DOHH2 (cell line): ENCODE data around the gene PTCH1.

Source experiments
- H3F3A ChIP-seq: fragments of 200-600 bp; sonication (generic), shearing (Covaris generic); 2 replicates; pipeline ENCODE4 v1.6.0; 2016; ENCODE audit warnings: antibody characterized with exemption, mild to moderate bottlenecking; ENCODE audit not compliant: control insufficient read depth, insufficient read depth
- H3K27ac ChIP-seq: fragments of 200-600 bp; sonication (generic); 2 replicates; pipeline ENCODE4 v1.5.1; 2014; ENCODE audit warnings: low read depth, mild to moderate bottlenecking, low read length, moderate library complexity
- H3K27me3 ChIP-seq: fragments of 200-600 bp; sonication (generic); 2 replicates; pipeline ENCODE4 v1.6.1; 2014; ENCODE audit warnings: mild to moderate bottlenecking, low read length, mixed read lengths; ENCODE audit not compliant: control insufficient read depth
- H3K36me3 ChIP-seq: fragments of 200-600 bp; sonication (generic); 2 replicates; pipeline ENCODE4 v1.6.1; 2014; ENCODE audit warnings: mild to moderate bottlenecking, low read length, moderate library complexity, mixed read lengths; ENCODE audit not compliant: control insufficient read depth
- H3K4me1 ChIP-seq: fragments of 200-600 bp; sonication (generic); 2 replicates; pipeline ENCODE4 v1.6.1; 2014; ENCODE audit warnings: mild to moderate bottlenecking, low read length, mixed read lengths; ENCODE audit not compliant: control insufficient read depth
- H3K4me2 ChIP-seq: fragments of 200-600 bp; sonication (generic); 2 replicates; pipeline ENCODE4 v1.6.0; 2014; ENCODE audit warnings: mild to moderate bottlenecking, low read length, moderate library complexity
- H3K4me3 ChIP-seq: fragments of 200-600 bp; sonication (generic); 2 replicates; pipeline ENCODE4 v1.5.1; 2014; ENCODE audit warnings: mild to moderate bottlenecking, low read length, mixed read lengths
- H3K79me2 ChIP-seq: fragments of 200-600 bp; sonication (generic); 2 replicates; pipeline ENCODE4 v1.6.1; 2014; ENCODE audit warnings: mild to moderate bottlenecking, low read length, mixed read lengths; ENCODE audit not compliant: control insufficient read depth
- H3K9me2 ChIP-seq: fragments of 200-600 bp; sonication (generic); replicated peaks from 2 replicates; pipeline ENCODE4 v1.6.1; 2014; ENCODE audit warnings: mild to moderate bottlenecking, low read length, mixed read lengths; ENCODE audit not compliant: control insufficient read depth
- H3K9me3 ChIP-seq: fragments of 200-600 bp; sonication (generic); 2 replicates; pipeline ENCODE4 v1.6.1; 2014; ENCODE audit warnings: antibody characterized with exemption, low read length, mixed read lengths; ENCODE audit not compliant: control insufficient read depth, insufficient read depth
- H4K20me1 ChIP-seq: fragments of 200-600 bp; sonication (generic); 2 replicates; pipeline ENCODE4 v1.6.0; 2014; ENCODE audit warnings: low read depth, mild to moderate bottlenecking, antibody characterized with exemption, low read length, moderate library complexity; ENCODE audit not compliant: control insufficient read depth, insufficient read depth
- EZH2phosphoT487 ChIP-seq: fragments of 200-600 bp; sonication (generic); IDR thresholded peaks from 2 replicates; pipeline ENCODE4 v1.6.1; 2017; ENCODE audit warnings: borderline replicate concordance, mild to moderate bottlenecking, antibody characterized with exemption, low read length, moderate library complexity, mixed read lengths
- TF ChIP-seq, protein P1 (sequence below): fragments of 200-600 bp; sonication (generic); IDR thresholded peaks from one replicate; pipeline ENCODE4 v1.5.1; 2014; ENCODE audit warnings: antibody characterized with exemption, mild to moderate bottlenecking, low read depth, low read length; ENCODE audit not compliant: poor library complexity, severe bottlenecking

Gene PTCH1

DNA sequence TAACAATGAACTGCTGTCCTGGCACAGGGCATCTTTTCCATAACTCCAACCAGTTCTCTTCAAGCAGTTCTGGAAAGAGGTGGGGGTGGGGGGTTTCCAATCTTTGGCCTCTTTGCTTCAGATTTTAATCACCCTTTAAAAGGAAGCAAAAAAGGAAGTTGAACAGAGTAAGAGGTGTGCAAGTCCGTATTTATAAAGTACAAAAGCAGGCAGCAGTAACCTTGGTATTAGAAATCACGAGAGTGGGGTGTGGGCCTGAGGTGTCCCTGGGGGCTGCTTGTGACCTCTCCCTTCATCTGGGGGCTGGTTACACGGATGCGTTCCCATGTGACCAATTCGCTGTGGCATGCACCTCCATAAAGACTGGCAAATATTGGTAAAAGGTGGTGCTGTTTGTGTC lies 70.5 kb downstream of the PTCH1 start:
- Histone ChIP-seq H3F3A (0 out of 2 replicates have a peak, but pooled peaks cover 4% of the 10 kb centered on the region), H3K27me3 (no peaks in the 10 kb centered on the region), H3K4me1 (peaks cover 26% of the 10 kb centered on the region), H3K4me2 (no peak overlapping the region), H3K79me2 (no peaks in the 10 kb centered on the region), H4K20me1 (no peaks in the 10 kb centered on the region), H3K9me3 (no peaks in the 10 kb centered on the region), H3K4me3 (no peak overlapping the region), H3K27ac (peak overlapping the region; percentile 26), H3K36me3 (peaks cover 81% of the 10 kb centered on the region), H3K9me2 (no peaks in the 10 kb centered on the region)
- TF ChIP-seq EZH2phosphoT487, result no peak
- TF ChIP-seq, protein P1, sequence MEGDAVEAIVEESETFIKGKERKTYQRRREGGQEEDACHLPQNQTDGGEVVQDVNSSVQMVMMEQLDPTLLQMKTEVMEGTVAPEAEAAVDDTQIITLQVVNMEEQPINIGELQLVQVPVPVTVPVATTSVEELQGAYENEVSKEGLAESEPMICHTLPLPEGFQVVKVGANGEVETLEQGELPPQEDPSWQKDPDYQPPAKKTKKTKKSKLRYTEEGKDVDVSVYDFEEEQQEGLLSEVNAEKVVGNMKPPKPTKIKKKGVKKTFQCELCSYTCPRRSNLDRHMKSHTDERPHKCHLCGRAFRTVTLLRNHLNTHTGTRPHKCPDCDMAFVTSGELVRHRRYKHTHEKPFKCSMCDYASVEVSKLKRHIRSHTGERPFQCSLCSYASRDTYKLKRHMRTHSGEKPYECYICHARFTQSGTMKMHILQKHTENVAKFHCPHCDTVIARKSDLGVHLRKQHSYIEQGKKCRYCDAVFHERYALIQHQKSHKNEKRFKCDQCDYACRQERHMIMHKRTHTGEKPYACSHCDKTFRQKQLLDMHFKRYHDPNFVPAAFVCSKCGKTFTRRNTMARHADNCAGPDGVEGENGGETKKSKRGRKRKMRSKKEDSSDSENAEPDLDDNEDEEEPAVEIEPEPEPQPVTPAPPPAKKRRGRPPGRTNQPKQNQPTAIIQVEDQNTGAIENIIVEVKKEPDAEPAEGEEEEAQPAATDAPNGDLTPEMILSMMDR, result no peak

DNA sequence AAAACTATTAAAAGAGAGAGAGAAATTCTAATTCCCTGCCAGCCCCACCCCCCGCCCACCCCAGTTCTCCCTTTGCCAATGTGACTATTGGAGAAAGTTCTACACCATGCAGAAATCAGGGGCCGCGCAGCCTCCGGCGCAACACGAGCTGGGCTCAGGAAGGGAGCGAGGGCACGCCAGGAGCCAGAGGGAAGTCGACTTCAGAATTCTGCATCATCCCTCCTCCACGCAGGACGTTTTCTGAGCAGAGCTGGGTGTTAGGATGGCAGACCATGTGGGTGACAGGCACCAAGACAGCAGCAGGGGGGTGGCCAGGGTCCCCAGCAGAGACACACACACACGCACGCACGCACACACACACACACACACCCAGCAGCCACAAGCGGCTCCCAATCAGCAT lies 72.6 kb downstream of the PTCH1 start:
- Histone ChIP-seq H4K20me1 (no peaks in the 10 kb centered on the region), H3K9me3 (no peaks in the 10 kb centered on the region), H3K4me3 (no peak overlapping the region), H3K36me3 (peaks cover 60% of the 10 kb centered on the region), H3F3A (0 out of 2 replicates have a peak, but pooled peaks cover 4% of the 10 kb centered on the region), H3K4me1 (peaks cover 43% of the 10 kb centered on the region), H3K9me2 (no peaks in the 10 kb centered on the region), H3K4me2 (no peak overlapping the region), H3K27me3 (no peaks in the 10 kb centered on the region), H3K27ac (no peak overlapping the region), H3K79me2 (no peaks in the 10 kb centered on the region)
- TF ChIP-seq, protein P1, result no peak
- TF ChIP-seq EZH2phosphoT487, result no peak

DNA sequence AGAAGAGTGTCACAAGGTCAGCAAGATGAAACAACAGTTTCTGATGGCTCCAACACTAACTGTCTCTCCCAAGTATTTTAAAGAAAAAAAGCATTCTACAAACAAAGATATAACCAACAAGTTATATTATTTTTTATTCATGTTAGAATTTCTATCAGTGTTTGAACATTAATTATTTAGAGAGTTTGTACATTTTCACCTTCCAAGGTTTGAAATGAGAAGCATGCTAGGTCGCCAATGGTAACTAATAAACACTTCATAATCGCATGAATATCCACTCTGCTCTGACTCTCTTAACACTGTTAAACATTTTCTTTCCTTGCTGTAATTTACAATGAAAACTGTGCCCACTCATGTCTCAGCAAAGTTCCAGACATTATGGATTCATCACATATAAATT lies 73.5 kb downstream of the PTCH1 start:
- H3K4me3 ChIP-seq, result no peak overlapping the region
- H3K4me1 ChIP-seq, result peaks cover 43% of the 10 kb centered on the region
- TF ChIP-seq, protein P1, result no peak
- no peak for TF ChIP-seq EZH2phosphoT487
- no peaks in the 10 kb centered on the region for H3K79me2 ChIP-seq
- H4K20me1 ChIP-seq, result no peaks in the 10 kb centered on the region
- no peak overlapping the region for H3K4me2 ChIP-seq
- H3F3A ChIP-seq, result 0 out of 2 replicates have a peak, but pooled peaks cover 4% of the 10 kb centered on the region
- peaks cover 51% of the 10 kb centered on the region for H3K36me3 ChIP-seq
- no peaks in the 10 kb centered on the region for H3K27me3 ChIP-seq
- H3K9me2 ChIP-seq, result no peaks in the 10 kb centered on the region
- no peak overlapping the region for H3K27ac ChIP-seq
- H3K9me3 ChIP-seq, result no peaks in the 10 kb centered on the region

DNA sequence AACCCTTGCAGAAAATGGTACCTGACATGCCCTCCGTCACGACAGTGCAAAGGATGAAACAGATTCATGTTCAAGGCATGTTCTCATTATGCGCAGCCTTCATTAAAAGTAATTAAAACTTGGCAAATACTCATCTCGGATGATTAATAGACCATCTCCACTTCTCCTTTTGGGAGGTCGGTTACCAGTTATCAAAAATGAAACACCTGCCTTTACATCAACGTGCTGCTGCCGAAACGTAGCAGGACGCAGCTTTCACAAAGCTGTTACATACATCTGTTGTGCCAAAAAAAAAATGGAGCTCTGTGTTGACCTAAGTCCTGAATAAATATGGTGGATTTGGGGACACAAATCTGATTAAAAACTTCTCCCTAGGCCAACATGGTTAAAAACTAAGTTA lies 75.7 kb downstream of the PTCH1 start:
- H3F3A ChIP-seq, result 0 out of 2 replicates have a peak, but pooled peaks cover 4% of the 10 kb centered on the region
- H4K20me1 ChIP-seq, result no peaks in the 10 kb centered on the region
- H3K4me1 ChIP-seq, result peaks cover 34% of the 10 kb centered on the region
- no peaks in the 10 kb centered on the region for H3K9me2 ChIP-seq
- H3K4me3 ChIP-seq, result peak overlapping the region; percentile 53
- no peaks in the 10 kb centered on the region for H3K9me3 ChIP-seq
- no peaks in the 10 kb centered on the region for H3K79me2 ChIP-seq
- peaks cover 29% of the 10 kb centered on the region for H3K36me3 ChIP-seq
- peak overlapping the region; percentile 61 for H3K27ac ChIP-seq
- H3K4me2 ChIP-seq, result peak overlapping the region; percentile 72
- TF ChIP-seq, protein P1, result no peak
- TF ChIP-seq EZH2phosphoT487, result no peak
- no peaks in the 10 kb centered on the region for H3K27me3 ChIP-seq
